ENCODE results near the gene CLVS2.

DNA sequence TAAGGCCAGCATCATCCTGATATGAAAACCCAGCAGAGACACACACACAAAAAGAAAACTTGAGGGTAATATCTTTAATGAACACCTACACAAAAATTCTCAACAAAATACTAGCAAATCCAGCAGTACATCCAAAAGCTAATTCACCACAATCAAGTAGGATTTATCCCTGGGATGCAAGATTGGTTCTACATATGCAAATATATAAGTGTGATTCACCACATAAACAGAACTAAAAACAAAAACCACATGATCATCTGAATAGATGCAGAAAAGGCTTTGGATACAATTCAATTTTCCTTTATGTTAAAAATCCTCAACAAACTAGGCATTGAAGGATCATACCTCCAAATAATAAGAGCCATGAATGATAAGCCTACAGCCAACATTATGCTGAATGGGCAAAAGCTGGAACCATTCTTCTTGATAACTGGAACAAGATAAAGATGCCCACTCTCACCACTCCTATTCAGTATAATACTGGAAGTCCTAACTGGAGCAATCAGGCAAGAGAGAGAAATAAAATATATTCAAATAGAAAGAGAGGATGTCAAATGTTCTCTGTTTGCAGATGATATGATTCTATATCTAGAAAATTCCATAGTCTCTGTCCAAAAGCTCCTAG, 33.9 kb upstream of the CLVS2 start:
- TF ChIP-seq, protein P1, sequence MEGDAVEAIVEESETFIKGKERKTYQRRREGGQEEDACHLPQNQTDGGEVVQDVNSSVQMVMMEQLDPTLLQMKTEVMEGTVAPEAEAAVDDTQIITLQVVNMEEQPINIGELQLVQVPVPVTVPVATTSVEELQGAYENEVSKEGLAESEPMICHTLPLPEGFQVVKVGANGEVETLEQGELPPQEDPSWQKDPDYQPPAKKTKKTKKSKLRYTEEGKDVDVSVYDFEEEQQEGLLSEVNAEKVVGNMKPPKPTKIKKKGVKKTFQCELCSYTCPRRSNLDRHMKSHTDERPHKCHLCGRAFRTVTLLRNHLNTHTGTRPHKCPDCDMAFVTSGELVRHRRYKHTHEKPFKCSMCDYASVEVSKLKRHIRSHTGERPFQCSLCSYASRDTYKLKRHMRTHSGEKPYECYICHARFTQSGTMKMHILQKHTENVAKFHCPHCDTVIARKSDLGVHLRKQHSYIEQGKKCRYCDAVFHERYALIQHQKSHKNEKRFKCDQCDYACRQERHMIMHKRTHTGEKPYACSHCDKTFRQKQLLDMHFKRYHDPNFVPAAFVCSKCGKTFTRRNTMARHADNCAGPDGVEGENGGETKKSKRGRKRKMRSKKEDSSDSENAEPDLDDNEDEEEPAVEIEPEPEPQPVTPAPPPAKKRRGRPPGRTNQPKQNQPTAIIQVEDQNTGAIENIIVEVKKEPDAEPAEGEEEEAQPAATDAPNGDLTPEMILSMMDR (IDR thresholded peaks at IDR 0.05), result no peak
- no peak for TF ChIP-seq POLR2A (IDR thresholded peaks at IDR 0.05)
